NB4 (cell line): ENCODE data around the gene FOXO4.

Experiments
- MYC ChIP-seq: IDR thresholded peaks from 2 replicates; pipeline ENCODE4 v1.6.1; 2011; ENCODE audit warnings: low read depth, low read length
- POLR2A ChIP-seq: IDR thresholded peaks from 2 replicates; pipeline ENCODE4 v1.6.1; 2011; ENCODE audit warnings: mild to moderate bottlenecking; ENCODE audit not compliant: insufficient read length; ENCODE audit errors: extremely low read depth
- TF ChIP-seq, protein P1 (sequence below): IDR thresholded peaks from one replicate; pipeline ENCODE4 v1.5.1; 2012; ENCODE audit warnings: low read depth, low read length

DNA sequence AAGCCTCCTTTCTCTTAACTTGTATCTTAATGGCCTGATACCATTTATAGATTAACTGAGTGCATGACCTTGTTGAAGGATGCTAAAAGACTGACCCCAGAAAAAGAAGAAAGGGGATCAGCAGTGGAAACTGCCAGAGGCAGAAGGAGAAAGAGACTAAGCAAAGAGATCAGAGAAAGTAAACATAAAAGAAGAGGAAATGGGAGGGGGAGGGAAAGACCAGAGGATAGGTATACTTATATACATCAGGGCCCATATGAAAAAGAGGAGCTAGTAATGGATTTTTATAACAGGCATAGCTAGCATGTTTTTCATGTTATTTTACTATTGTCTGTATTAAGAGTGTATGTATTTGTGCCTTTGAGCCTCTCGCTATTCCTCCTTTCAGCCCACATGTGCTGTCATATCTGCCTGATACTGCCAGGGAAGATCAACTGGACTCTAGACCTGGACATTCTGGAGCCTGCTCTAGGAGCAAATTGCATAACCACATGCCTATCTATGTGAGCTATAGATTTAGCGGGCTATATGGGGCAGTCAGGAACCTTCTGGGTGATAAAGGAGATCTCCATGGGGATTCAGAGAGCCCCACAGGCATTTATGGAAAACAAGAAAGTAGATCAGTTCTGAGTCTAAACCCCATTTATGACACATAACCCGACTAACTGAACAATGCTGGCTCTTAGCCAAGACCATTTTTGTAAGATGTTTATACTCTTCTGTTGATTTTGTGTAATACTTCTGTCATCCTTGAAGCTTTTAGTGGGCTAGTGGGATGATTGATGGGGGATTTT, 14.1 kb upstream of the FOXO4 start:
- no peak for TF ChIP-seq MYC
- TF ChIP-seq, protein P1, sequence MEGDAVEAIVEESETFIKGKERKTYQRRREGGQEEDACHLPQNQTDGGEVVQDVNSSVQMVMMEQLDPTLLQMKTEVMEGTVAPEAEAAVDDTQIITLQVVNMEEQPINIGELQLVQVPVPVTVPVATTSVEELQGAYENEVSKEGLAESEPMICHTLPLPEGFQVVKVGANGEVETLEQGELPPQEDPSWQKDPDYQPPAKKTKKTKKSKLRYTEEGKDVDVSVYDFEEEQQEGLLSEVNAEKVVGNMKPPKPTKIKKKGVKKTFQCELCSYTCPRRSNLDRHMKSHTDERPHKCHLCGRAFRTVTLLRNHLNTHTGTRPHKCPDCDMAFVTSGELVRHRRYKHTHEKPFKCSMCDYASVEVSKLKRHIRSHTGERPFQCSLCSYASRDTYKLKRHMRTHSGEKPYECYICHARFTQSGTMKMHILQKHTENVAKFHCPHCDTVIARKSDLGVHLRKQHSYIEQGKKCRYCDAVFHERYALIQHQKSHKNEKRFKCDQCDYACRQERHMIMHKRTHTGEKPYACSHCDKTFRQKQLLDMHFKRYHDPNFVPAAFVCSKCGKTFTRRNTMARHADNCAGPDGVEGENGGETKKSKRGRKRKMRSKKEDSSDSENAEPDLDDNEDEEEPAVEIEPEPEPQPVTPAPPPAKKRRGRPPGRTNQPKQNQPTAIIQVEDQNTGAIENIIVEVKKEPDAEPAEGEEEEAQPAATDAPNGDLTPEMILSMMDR = no peak
- TF ChIP-seq POLR2A = no peak
